Vagina (tissue), 2 donors: ENCODE results near the gene NRDE2.

Source experiments
- CTCF ChIP-seq, 3 experiments: fragments of 450-650 bp in 2 of 3; fragments of 200-600 bp in 1 of 3; sonication (generic) in 1 of 3; IDR thresholded peaks; one replicate each; pipeline ENCODE4 v1.5.1; 2017 to 2019; ENCODE audit warnings: antibody characterized with exemption in 3 of 3, mild to moderate bottlenecking in 2 of 3, moderate library complexity in 2 of 3
- POLR2A ChIP-seq, 2 donors: fragments of 450-650 bp; IDR thresholded peaks; one replicate each; pipeline ENCODE4 v1.6.1; 2017; ENCODE audit warnings: antibody characterized with exemption in 2 of 2, mild to moderate bottlenecking in 2 of 2, moderate library complexity in 2 of 2
- POLR2AphosphoS5 ChIP-seq, 2 donors: sonication (generic); formaldehyde crosslinking; IDR thresholded peaks; one replicate each; pipeline ENCODE4 v1.9.0; 2017; ENCODE audit warnings: antibody characterized with exemption in 2 of 2, mild to moderate bottlenecking in 2 of 2, low read depth in 1 of 2; ENCODE audit not compliant: insufficient read depth in 1 of 2

GRCh38 chr14:90354551-90355298 is 23.0 kb upstream of the NRDE2 start:
- TF ChIP-seq POLR2AphosphoS5 (IDR thresholded peaks at IDR 0.05; ENCODE audit: insufficient read depth in 1 of 2, low read depth in 1 of 2): no peak
- no peak for TF ChIP-seq POLR2A (IDR thresholded peaks at IDR 0.05)
- no peak for TF ChIP-seq CTCF (IDR thresholded peaks at IDR 0.05)
